Measurements from ENCODE around the gene PSMD3. TPM values are rescaled to one million over a fixed set of nuclear protein-coding genes. Genes with fewer than 3 reads are reported as not detected.

The PSMD3 gene
- total and polyA plus RNA-seq, 2 donors (not counting 1 experiment from before 2014, with no cell fraction given) = 55.5 to 66.9 TPM

GRCh38 chr17:39952680-39953470, 27.7 kb upstream of the PSMD3 start:
- Histone ChIP-seq H3K4me3 (replicated peaks in 1 of 4; ENCODE audit: control extremely low read depth in 1 of 4, insufficient read depth in 1 of 4, low read depth in 3 of 4, low read length in 4 of 4) (peak overlapping the region; percentile 19 to 53 (median 38)), H4K20me1 (ENCODE audit: control insufficient read depth, extremely low read depth, insufficient read depth, low read length) (no peaks in the 10 kb centered on the region), H3K36me3 (ENCODE audit: control insufficient read depth, insufficient read depth, low read length) (no peaks in the 10 kb centered on the region), H3K27ac (ENCODE audit: insufficient read depth, low read length) (no peak overlapping the region), H3K9ac (ENCODE audit: insufficient read depth, low read length) (peak overlapping the region; percentile 37), H3K27me3 (ENCODE audit: control insufficient read depth, insufficient read depth, low read length) (peaks cover 3% of the 10 kb centered on the region), H3K4me2 (ENCODE audit: extremely low read depth, insufficient read depth, low read length) (peak overlapping the region; percentile 79), H3K79me2 (ENCODE audit: control insufficient read depth, insufficient read depth, low read length) (no peaks in the 10 kb centered on the region), H3K4me1 (ENCODE audit: control insufficient read depth, extremely low read depth, insufficient read depth, low read length) (peaks cover 4% of the 10 kb centered on the region), H3K9me3 (ENCODE audit: control insufficient read depth, insufficient read depth, low read depth, low read length) (no peaks in the 10 kb centered on the region), H2AFZ (ENCODE audit: low read length) (peak overlapping the region; percentile 88)
- TF ChIP-seq CTCF (conservative IDR thresholded peaks at IDR 0.05 in 1 of 2, IDR thresholded peaks at IDR 0.05 in 1 of 2; ENCODE audit: low read depth in 1 of 2, low read length in 2 of 2) (no peak), EZH2 (IDR thresholded peaks at IDR 0.05; ENCODE audit: low read length, missing control alignments) (no peak)
- DNase-seq (ENCODE audit: low read depth in 2 of 2) = peak; percentile 95 to 96

- TF ChIP-seq CTCF (conservative IDR thresholded peaks at IDR 0.05 in 1 of 2, IDR thresholded peaks at IDR 0.05 in 1 of 2; ENCODE audit: low read depth in 1 of 2, low read length in 2 of 2) (no peak), EZH2 (IDR thresholded peaks at IDR 0.05; ENCODE audit: low read length, missing control alignments) (no peak)
Observed at GRCh38 chr17:39953471-39953888, 27.1 kb upstream of the PSMD3 start.

GRCh38 chr17:39954876-39955275, 25.7 kb upstream of the PSMD3 start:
- H4K20me1 ChIP-seq (ENCODE audit: control insufficient read depth, extremely low read depth, insufficient read depth, low read length) = no peaks in the 10 kb centered on the region
- no peak overlapping the region for H3K27ac ChIP-seq (ENCODE audit: insufficient read depth, low read length)
- DNase-seq (ENCODE audit: low read depth in 2 of 2) = no peak
- no peak for TF ChIP-seq CTCF (conservative IDR thresholded peaks at IDR 0.05 in 1 of 2, IDR thresholded peaks at IDR 0.05 in 1 of 2; ENCODE audit: low read depth in 1 of 2, low read length in 2 of 2)
- no peak for TF ChIP-seq EZH2 (IDR thresholded peaks at IDR 0.05; ENCODE audit: low read length, missing control alignments)
- H3K4me1 ChIP-seq (ENCODE audit: control insufficient read depth, extremely low read depth, insufficient read depth, low read length) = peaks cover 4% of the 10 kb centered on the region
- H2AFZ ChIP-seq (ENCODE audit: low read length) = no peak overlapping the region
- no peak overlapping the region for H3K4me2 ChIP-seq (ENCODE audit: extremely low read depth, insufficient read depth, low read length)
- peaks cover 3% of the 10 kb centered on the region for H3K27me3 ChIP-seq (ENCODE audit: control insufficient read depth, insufficient read depth, low read length)
- no peak overlapping the region for H3K9ac ChIP-seq (ENCODE audit: insufficient read depth, low read length)
- no peaks in the 10 kb centered on the region for H3K36me3 ChIP-seq (ENCODE audit: control insufficient read depth, insufficient read depth, low read length)
- no peak overlapping the region for H3K4me3 ChIP-seq (replicated peaks in 1 of 4; ENCODE audit: control extremely low read depth in 1 of 4, insufficient read depth in 1 of 4, low read depth in 3 of 4, low read length in 4 of 4)
- H3K79me2 ChIP-seq (ENCODE audit: control insufficient read depth, insufficient read depth, low read length) = no peaks in the 10 kb centered on the region
- no peaks in the 10 kb centered on the region for H3K9me3 ChIP-seq (ENCODE audit: control insufficient read depth, insufficient read depth, low read depth, low read length)

More at GRCh38 chr17:39953471-39953888, 27.1 kb upstream of the PSMD3 start:
- Histone ChIP-seq H4K20me1 (ENCODE audit: control insufficient read depth, extremely low read depth, insufficient read depth, low read length) (no peaks in the 10 kb centered on the region), H3K79me2 (ENCODE audit: control insufficient read depth, insufficient read depth, low read length) (no peaks in the 10 kb centered on the region), H2AFZ (ENCODE audit: low read length) (peak overlapping the region; percentile 88), H3K36me3 (ENCODE audit: control insufficient read depth, insufficient read depth, low read length) (no peaks in the 10 kb centered on the region), H3K4me2 (ENCODE audit: extremely low read depth, insufficient read depth, low read length) (peak overlapping the region; percentile 79), H3K9ac (ENCODE audit: insufficient read depth, low read length) (no peak overlapping the region), H3K9me3 (ENCODE audit: control insufficient read depth, insufficient read depth, low read depth, low read length) (no peaks in the 10 kb centered on the region), H3K4me1 (ENCODE audit: control insufficient read depth, extremely low read depth, insufficient read depth, low read length) (peaks cover 4% of the 10 kb centered on the region), H3K27ac (ENCODE audit: insufficient read depth, low read length) (no peak overlapping the region), H3K27me3 (ENCODE audit: control insufficient read depth, insufficient read depth, low read length) (peaks cover 3% of the 10 kb centered on the region), H3K4me3 (replicated peaks in 1 of 4; ENCODE audit: control extremely low read depth in 1 of 4, insufficient read depth in 1 of 4, low read depth in 3 of 4, low read length in 4 of 4) (peak overlapping the region in 2 of 4 experiments; percentile 51 to 52)
- DNase-seq (ENCODE audit: low read depth in 2 of 2) = no peak
